ENCODE data around the gene POMT2.

Gene POMT2

GRCh38 chr14:77264466-77265186 is 56.1 kb downstream of the POMT2 start:
- no peak for DNase-seq

DNA sequence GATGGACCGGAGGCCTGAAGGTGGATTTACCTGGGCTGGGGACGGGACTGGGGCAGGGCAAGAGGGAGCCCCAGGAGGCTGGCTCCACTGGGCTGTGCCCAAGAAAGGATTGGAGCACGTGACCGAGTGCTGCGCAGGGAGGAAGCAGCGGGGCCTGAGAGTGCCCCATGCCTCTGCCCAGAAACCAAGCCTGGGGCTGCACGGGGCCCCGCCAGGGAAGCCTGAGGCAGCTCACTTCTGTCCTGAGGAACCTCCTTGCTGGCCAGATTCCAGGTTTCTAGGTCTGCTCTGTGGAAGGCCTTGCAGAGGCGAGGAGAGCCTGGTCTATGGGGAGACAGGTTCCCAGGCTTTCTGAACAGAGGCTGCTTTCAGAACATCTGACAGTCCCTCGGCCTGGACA is 60.1 kb downstream of the POMT2 start:
- DNase-seq: no peak

- DNase-seq: no peak
These were observed 60.5 kb downstream of the POMT2 start for GRCh38 chr14:77260199-77260598.

GRCh38 chr14:77259025-77259715 is 61.5 kb downstream of the POMT2 start:
- DNase-seq: no peak

DNA sequence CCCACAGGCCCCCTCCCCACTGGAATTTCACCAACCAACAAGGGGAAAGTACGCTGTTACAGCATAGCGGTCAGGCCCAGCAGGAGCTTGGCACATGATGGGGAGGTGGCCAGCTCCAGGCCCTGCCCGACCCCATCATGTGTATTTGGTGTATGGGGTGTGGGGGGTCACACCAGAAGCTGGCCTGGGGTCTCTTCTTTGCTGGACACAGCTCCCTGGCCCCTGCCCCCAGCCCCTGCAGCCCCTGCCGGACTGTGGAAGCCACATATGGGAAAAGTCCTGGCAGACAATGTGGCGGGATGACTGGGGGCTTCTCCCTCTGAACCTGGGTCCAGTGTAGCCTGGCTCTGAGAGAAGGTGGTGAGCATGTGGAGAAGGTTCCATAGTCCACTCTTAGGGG is 62.1 kb downstream of the POMT2 start:
- no peak for DNase-seq

- no peak for DNase-seq
These were observed 63.0 kb downstream of the POMT2 start for GRCh38 chr14:77257700-77258099.

DNA sequence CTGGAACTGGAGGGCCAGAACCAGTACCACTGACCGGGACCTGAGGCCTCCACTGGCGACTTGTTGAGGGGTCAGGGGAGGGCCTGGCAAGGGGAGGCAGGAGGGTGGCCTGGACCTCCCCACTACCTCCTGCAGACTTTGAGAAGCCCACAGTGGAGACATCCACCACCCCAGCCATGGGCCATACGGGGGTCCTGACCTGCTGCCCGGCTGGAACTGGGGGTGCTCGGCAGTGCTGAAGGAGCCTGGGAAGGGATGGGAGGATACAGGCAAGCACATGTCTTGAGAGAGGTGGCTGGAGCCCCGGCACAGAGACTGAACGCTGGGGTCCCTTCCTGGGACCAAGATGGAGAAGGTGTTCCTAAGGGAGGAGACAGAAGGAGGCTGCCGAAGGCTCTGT is 64.0 kb downstream of the POMT2 start:
- DNase-seq: no peak

DNA sequence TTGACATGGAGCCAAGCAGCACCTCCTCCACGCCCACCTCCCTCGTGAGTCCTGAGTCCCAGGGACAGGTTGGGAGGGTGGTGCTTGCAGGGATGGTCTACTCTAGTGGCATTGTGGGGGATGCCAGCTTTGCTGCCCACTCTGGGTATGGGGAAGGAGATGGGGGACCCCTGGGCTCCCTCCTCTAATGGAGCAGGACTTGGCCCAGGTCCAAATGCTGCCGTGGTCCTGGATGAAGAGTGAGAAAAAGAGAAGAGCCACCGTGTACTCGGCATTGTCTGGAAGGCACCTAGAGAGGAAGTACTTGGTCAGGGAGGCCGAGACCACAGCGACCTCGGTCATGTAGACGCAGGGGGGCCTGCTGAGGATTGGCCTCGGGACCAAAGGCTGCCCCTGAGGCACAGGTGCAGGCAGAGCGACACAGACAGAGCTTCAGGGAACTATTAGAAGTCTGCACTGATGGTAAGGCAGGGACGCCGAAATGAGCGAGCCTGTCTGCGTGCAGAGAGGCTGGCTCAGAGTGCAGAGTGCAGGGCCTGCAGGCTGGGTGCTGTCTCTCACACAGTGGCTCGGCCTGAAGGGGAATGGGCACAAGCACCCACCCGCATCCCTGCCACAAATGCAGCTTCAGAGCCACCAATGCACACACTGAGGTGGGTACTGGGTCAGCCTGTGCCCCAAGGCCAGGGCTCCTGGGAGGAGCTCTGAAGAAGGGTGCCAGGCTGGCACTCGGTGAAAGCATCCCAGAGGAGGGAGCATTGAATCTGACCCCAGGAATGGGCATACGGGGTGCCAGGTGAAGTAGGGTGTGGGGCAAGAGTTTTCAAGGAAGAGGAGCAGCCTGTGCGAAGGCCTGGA is 67.1 kb downstream of the POMT2 start:
- DNase-seq: no peak

DNA sequence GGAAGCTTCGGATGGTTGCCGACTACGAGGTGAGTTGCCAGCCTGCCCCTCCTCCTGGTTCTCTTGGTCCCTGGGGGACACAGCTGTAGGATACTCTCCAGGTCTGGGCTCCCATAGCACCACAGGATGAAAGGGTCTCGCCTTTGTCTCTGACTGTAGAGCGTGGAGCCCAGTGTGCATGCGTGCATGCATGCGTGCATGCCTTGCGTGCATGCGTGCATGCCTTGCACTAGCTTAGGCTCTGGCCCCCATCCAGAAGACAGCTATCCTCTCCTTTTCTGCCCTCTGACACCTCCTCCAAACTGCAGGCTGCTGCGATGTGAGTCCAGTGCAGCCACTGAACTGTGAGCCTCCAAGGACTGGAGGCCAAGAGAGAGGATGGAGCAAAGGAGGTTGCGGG is 68.8 kb downstream of the POMT2 start:
- no peak for DNase-seq

DNA sequence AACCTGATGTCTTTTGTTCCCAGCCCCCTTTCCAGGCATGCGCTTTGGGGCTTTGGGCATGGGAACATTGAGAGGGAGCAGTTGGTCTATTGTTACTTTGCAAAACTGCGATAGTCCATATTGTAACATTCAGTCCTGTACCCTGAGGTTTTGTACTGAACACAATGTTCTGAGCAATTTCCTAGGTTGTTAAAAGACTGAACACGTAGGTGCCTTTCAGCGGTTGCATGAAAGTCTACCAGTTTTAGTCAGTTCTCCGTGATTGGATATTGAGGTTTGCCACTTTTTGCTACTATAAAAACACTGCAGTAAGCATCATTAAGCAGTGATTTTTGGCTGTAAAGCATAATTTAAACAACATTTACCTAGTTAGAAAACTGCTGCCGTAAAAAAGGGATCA is 69.8 kb downstream of the POMT2 start:
- no peak for DNase-seq

GRCh38 chr14:77249286-77249685 is 71.4 kb downstream of the POMT2 start:
- no peak for DNase-seq

GRCh38 chr14:77248666-77249065 is 72.0 kb downstream of the POMT2 start:
- DNase-seq: no peak

- no peak for DNase-seq
These were observed 73.9 kb downstream of the POMT2 start for GRCh38 chr14:77246784-77247183.

GRCh38 chr14:77245820-77246219 is 74.9 kb downstream of the POMT2 start:
- DNase-seq: no peak

DNA sequence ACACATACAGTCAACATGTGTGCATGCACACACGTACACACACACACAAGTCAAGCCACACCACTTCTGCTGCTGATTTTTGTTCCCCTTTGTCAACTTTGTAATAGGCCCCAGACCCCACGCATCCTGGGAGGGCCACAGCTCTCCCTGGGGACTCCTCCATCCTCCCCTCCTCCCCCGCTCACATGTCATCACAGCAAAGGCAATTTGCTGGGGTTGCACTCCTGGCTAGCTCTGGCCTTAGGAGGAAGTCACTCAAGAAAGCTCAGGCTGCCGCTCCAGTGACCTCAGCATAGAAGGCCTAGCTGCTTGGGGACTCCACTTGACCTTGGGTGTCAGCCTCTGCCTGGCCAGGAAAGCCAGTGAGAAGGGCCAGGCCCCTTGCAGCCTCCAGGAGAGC is 76.8 kb downstream of the POMT2 start:
- DNase-seq: no peak

DNA sequence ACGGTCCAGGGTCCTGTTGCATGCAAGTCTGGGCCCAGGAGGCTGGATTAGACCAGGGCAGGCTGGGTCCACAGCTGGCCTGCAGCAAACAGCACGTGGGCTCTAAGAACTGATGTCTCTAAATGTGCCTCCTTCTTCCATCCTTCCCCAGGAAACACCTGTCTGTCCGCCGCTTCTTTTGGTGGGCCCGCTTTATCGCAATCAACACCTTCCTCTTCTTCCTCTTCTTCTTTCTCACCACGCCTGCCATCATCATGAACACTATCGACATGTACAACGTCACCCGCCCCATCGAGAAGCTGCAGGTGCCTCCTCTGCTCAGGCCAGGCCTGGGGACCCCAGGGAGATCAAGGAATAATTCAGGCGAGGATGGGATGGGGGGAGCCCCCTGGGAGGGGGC is 77.9 kb downstream of the POMT2 start:
- DNase-seq: no peak

DNA sequence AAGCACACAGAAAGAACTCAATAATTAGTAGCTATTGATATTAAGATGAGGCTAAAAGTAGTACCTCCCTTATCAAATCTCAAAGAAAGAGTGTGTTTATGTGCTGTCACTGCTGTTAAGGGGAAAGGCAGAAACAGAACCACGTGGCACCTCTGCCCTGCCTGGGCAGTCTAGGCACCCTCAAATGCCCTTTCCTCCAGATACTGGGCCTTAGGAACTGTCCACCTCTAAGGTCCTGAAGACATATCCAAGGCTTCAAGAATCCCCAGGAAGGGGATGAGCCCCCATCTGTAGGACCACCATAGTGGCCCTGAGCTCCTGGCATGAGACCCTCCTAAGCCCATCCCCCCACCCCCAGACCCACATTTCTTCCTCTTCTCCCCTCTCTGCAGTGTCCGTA is 78.7 kb downstream of the POMT2 start:
- no peak for DNase-seq

- no peak for DNase-seq
These were observed 80.3 kb downstream of the POMT2 start for GRCh38 chr14:77240336-77240915.

DNA sequence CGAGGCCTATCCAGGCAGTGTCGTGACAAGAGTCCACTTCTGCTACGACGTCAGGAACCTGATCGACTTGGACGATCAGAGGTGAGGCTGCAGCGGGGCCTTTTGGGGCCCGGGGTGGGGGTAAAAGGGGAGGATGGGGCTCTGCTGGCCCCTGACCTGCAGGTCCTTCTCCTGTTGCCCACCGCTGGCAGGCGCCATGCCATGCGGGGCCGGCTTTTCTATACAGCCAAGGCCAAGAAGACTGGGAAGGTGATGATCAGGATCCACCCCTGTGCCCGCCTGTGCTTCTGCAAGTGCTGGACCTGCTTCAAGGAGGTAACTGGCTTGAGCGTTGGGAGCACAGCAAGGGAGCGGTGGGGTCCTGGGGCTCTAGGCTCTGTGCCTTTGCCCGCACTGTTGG is 81.3 kb downstream of the POMT2 start:
- no peak for DNase-seq

- DNase-seq: no peak
These were observed 81.7 kb downstream of the POMT2 start for GRCh38 chr14:77238996-77239395.

DNA sequence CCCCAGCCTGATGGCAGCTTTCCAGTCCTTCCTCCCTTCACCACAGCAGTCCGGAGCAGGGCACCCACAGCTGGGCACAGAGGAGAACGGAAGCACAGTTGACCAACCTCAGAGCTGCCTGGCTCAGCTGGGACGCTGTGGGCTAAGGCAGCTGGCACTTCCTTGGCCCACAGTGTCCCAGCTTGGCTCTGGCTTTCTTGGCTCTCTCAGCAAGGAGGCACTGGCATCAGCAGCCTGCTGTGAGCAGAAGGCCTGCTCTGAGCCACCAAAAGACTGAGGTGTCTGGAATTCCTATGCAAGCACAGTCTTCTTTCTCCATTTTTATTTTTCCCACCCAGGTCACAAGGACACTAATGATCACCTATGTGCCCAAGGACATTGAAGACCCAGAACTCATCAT is 82.3 kb downstream of the POMT2 start:
- no peak for DNase-seq

DNA sequence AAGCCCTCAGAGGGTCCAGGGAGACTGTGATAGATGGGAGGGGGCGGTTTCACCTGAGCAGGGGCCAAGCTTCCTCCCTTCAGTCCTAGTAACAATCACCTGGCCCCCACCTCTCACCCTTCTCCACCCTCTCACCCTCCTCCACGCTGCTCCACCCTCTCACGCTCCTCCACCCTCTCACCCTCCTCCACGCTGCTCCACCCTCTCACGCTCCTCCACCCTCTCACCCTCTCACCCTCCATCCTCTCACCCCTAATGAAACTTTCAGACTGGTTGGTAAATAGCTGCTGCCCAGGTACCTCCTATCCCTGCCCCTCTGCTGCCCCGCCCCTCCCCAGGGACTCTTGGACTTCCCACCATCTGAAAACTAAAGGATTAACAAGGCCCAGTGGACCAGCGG is 83.9 kb downstream of the POMT2 start:
- DNase-seq: no peak

DNA sequence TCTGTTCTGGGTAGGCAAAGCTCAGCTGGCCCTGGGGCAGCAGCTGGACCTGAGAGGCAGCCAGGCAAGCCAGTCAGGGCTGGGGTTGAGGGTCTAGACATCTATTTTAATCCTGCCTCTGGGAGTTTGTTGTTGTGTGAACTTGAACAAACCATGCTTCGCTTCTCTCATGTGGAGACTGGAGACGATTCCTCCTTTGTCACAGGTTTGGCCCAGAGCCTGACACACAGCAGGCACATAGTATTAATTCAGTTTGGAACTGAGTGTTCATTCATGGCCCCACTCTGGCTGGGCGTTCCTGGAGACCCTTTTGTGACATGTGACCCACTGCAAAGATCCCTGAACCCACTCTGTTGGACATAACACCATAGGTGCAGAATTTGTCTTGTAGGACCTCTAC is 89.0 kb downstream of the POMT2 start:
- DNase-seq: no peak

- no peak for DNase-seq
These were observed 89.8 kb downstream of the POMT2 start for GRCh38 chr14:77230914-77231313.

Measured in CD4-positive, alpha-beta T cell treated with Interleukin-17A for 4 hours (primary cell).